Stimulated activated naive B cell treated with anti-CD40 and anti-IgM and Interleukin-4, amounts not matched to agents 10 μg/mL and 1 μg/mL and 100 μg/mL, for 72 hours (primary cell): ENCODE results near the gene HSP90AB1.

ENCODE experiments used
- ATAC-seq, 2 donors: fragments of 150-1000 bp; cut with Tn5 transposase; replicated peaks; 2 replicates each; pipeline ENCODE4 v1.10.0; 2021; ENCODE audit warnings: moderate library complexity in 1 of 2
- DNase-seq: peaks from one replicate; pipeline ENCODE4 v3.0.0; 2021
- H3K27ac Mint-ChIP-seq: one replicate; pipeline ENCODE4 v1.8.0; 2022; ENCODE audit warnings: mild to moderate bottlenecking, mixed read lengths
- H3K27me3 Mint-ChIP-seq, 2 donors: one replicate each; pipeline ENCODE4 v1.8.0; 2022; ENCODE audit warnings: mixed read lengths in 2 of 2
- H3K36me3 Mint-ChIP-seq, 2 donors: one replicate each; pipeline ENCODE4 v1.8.0; 2022; ENCODE audit warnings: mixed read lengths in 2 of 2, mild to moderate bottlenecking in 1 of 2
- H3K4me1 Mint-ChIP-seq, 2 donors: one replicate each; pipeline ENCODE4 v1.8.0; 2022; ENCODE audit warnings: mixed read lengths in 2 of 2, mild to moderate bottlenecking in 1 of 2
- H3K4me3 Mint-ChIP-seq, 2 donors: one replicate each; pipeline ENCODE4 v1.8.0; 2022; ENCODE audit warnings: mild to moderate bottlenecking in 2 of 2, mixed read lengths in 2 of 2, moderate library complexity in 1 of 2
- H3K9me3 Mint-ChIP-seq, 2 donors: one replicate each; pipeline ENCODE4 v1.8.0; 2022; ENCODE audit warnings: mixed read lengths in 2 of 2, mild to moderate bottlenecking in 1 of 2

HSP90AB1 gene

DNA sequence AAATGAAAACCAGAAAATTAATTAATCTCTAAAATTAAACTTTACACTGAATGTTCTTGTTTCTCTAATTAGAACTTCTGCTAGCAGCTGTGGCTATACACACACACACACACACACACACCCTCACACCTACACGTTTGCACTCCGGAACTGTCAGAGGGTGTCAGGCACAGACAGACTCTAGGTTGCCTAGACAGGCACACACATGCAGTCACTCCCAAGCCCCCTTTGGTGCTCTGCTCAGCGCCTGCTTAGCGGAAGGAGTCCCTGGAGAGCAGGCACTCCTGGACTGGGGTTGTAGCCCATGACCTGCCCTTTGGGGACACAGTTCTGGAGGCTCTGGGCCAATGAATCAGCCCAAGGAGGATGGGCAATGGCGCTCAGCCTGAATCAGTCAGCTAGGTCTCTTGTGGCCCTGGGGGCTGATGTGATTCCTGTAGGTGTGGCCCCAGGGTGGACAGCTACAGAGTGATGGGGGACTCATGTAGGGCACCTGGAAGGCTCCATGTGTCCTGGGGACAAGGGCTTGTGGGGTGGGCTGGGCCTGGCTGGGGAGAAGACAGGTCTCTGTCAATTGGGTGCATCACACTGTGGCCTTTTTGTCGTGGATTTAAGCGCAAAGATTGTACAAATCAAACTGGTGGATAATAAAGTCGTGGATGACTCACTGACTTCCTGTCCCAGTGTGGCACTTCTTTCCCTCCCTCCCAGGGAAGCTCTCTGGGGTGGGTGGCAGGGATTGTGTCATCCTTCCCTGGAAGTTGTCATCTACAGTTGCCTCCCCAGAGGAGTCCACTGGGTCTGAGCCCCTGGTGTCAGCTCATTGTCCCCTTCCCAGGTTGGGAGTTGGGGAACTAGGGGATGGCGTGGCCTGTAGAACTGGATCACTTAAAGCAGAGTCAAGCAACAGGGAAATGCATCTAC, 32.1 kb downstream of the HSP90AB1 start:
- Mint-ChIP-seq H3K4me1 (peaks cover 0 to 3% of the 10 kb centered on the region in 2 donors), H3K9me3 (no peaks in the 10 kb centered on the region), H3K36me3 (peaks cover 0 to 1% of the 10 kb centered on the region in 2 donors), H3K4me3 (no peak overlapping the region), H3K27ac (peak overlapping the region; percentile 16), H3K27me3 (peaks cover 53 to 62% of the 10 kb centered on the region in 2 donors)
- DNase-seq (no peak), ATAC-seq (no peak)

DNA sequence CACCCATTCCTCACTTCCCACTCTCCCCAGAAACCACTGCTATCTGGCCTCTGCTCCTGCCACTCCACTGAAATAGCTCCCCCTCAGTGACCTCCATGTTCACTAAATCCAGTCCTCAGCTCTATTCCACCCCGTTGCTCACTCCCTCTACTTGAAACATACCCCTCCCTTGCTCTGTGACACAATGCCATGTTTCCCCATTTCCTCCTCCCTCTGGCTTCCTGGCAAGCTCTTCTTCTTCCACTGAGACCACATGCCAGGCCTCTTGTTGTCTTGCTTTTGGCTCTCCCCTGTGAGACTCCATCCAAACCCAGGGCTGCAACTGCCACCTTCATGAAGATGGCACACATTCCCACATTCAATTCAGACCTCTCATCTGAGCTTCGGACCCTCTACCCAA, 37.2 kb downstream of the HSP90AB1 start:
- Mint-ChIP-seq H3K4me1 (peaks cover 0 to 2% of the 10 kb centered on the region in 2 donors), H3K36me3 (no peaks in the 10 kb centered on the region), H3K9me3 (no peaks in the 10 kb centered on the region), H3K27me3 (peaks cover 50 to 66% of the 10 kb centered on the region in 2 donors), H3K27ac (no peak overlapping the region), H3K4me3 (no peak overlapping the region)
- DNase-seq = no peak
- ATAC-seq = no peak

DNA sequence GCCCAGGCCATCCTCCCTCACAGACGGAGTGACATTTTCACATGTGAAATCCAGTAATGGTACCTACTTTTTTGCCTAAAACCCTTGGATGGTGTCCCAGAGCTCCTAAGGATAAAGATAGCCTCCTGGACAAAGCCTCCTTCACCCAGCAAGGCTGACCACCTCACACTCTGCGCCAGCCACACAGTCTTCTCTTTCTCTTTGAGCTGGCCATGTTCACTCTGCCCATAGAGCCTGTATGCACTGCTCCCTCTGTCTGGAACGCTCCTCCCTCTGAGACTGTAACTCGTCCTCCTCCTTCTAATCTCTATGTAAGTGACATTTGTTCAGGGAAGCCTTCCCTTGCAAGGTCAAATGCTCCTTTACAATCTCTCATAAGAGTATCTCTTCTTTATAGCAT, 38.0 kb downstream of the HSP90AB1 start:
- no peak for DNase-seq
- H3K36me3 Mint-ChIP-seq = no peaks in the 10 kb centered on the region
- ATAC-seq = no peak
- H3K4me1 Mint-ChIP-seq = peaks cover 0 to 3% of the 10 kb centered on the region in 2 donors
- no peaks in the 10 kb centered on the region for H3K9me3 Mint-ChIP-seq
- no peak overlapping the region for H3K27ac Mint-ChIP-seq
- H3K4me3 Mint-ChIP-seq = no peak overlapping the region
- peaks cover 49 to 65% of the 10 kb centered on the region in 2 donors for H3K27me3 Mint-ChIP-seq

DNA sequence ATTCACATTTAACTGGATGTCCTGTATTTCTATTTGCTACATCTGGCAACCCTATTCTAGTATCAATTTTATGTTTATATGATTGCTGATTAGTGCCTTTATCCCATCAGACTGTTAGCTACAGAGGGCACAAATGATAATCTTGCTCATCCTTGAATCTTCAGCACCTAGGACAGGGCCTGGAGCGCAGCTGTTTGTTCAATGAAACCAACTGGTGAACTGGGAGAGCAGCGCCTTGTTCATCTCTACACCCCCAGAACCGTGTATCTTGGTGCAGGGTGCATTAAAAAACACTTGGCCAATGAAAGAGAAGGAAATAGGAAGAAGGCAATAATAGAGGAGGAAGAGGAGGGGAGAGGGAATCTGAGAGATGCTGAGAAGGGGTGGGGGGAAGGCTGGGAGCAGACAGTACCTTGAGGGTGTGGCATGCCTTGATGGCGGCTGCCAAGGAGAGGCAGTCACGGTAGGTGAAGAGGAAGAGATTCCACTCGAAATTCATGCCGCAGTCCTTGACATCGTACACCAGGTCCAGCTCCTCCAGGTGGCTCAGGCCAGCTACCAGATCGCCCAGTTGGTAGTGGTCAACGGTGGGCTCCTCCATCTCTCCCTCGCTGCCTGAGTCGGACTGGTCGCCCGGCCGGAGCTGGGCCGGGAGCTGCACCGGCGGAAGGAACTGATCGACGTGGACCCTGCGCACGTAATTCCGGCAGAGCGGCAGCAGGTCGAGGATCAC, 38.8 kb downstream of the HSP90AB1 start:
- peaks cover 0 to 3% of the 10 kb centered on the region in 2 donors for H3K4me1 Mint-ChIP-seq
- no peak overlapping the region for H3K4me3 Mint-ChIP-seq
- no peaks in the 10 kb centered on the region for H3K36me3 Mint-ChIP-seq
- H3K27ac Mint-ChIP-seq = no peak overlapping the region
- DNase-seq = no peak
- H3K27me3 Mint-ChIP-seq = peaks cover 51 to 65% of the 10 kb centered on the region in 2 donors
- no peak for ATAC-seq
- H3K9me3 Mint-ChIP-seq = no peaks in the 10 kb centered on the region

DNA sequence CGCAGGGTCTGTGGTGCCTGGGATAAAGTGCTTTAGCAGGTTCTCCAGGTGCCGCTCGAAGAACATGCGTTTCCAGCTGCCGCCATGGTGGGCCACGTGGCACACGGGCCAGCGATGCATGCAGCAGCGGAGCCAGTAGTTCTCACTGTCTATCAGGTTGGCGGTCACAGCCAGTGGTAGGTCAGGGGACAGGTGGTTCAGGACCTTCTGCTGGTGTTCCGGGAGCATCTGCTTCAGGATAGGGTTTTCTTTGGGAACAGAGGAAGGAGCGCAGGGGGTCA, 39.3 kb downstream of the HSP90AB1 start:
- Mint-ChIP-seq H3K4me3 (no peak overlapping the region), H3K36me3 (no peaks in the 10 kb centered on the region), H3K27ac (no peak overlapping the region), H3K4me1 (peaks cover 0 to 3% of the 10 kb centered on the region in 2 donors), H3K27me3 (peaks cover 50 to 68% of the 10 kb centered on the region in 2 donors), H3K9me3 (no peaks in the 10 kb centered on the region)
- ATAC-seq (no peak), DNase-seq (no peak)

DNA sequence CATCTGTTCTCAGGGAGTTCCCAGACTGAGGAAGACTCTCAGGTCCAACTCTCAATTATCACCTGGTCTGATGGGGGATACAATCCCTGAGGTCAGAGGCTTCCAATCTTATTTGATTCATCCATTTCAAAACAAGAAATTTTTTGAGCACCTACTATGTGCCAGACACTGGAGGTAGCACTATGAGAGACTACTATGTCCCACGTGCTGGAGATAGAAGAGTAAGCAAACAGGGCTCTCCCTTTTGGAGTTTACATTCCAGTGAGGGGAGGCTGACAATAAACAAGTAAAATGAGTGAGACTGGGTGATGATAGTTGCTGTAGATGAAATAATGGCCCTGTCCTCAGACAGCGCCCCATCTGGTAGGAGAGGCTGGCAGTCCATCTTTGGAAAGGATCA, 39.8 kb downstream of the HSP90AB1 start:
- DNase-seq = no peak
- Mint-ChIP-seq H3K4me1 (peaks cover 0 to 3% of the 10 kb centered on the region in 2 donors), H3K36me3 (no peaks in the 10 kb centered on the region), H3K27ac (no peak overlapping the region), H3K27me3 (peaks cover 56 to 73% of the 10 kb centered on the region in 2 donors), H3K9me3 (no peaks in the 10 kb centered on the region), H3K4me3 (no peak overlapping the region)
- no peak for ATAC-seq

DNA sequence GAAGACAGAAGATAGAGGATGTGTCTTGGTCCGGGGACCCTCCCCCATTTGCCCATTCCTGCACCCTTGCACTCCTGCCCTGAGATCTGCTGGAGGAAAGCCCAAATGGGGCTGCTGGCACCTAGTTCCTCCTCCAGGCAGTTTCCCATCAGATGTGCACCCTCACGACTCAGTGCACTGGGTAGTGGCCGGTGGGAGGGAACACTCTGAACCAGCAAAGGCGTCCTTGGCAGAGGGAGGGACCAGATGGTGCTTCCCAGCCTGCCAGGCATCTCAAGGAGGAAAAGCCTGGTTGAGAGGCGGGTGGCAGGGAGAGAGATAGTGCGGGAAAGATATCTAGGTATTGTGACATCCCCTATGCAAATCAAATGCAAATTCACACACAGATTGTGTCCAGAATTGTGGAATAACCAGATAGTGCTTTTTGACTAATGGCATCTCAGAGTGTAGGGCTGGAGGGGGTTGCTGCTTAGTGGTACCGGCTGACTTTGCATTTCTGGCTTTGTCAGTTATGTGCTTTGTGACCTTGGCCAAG, 42.9 kb downstream of the HSP90AB1 start:
- peaks cover 0 to 3% of the 10 kb centered on the region in 2 donors for H3K4me1 Mint-ChIP-seq
- no peak overlapping the region for H3K4me3 Mint-ChIP-seq
- H3K27me3 Mint-ChIP-seq = peaks cover 59 to 72% of the 10 kb centered on the region in 2 donors
- DNase-seq = no peak
- no peak overlapping the region for H3K27ac Mint-ChIP-seq
- no peaks in the 10 kb centered on the region for H3K36me3 Mint-ChIP-seq
- ATAC-seq = no peak
- H3K9me3 Mint-ChIP-seq = no peaks in the 10 kb centered on the region

DNA sequence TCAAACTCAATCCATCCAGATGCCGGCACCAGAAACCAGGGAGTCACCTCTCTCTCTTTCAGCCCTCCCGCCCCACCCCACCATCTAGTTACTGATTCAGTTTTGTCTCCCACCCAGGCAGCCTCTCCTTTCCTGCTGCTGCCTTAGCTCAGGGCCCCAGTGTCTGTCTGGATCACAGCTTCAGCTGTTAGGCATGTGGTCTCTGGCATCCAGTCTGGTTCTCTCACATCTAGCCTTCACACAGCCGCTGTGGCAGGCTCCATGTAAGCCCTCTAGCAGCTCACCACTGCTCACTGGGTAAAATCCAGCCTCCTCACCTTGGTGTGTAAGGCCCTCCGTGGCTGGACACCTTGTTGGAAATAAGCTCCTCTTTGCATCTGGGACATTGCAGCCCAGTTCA, 44.9 kb downstream of the HSP90AB1 start:
- H3K36me3 Mint-ChIP-seq = no peaks in the 10 kb centered on the region

DNA sequence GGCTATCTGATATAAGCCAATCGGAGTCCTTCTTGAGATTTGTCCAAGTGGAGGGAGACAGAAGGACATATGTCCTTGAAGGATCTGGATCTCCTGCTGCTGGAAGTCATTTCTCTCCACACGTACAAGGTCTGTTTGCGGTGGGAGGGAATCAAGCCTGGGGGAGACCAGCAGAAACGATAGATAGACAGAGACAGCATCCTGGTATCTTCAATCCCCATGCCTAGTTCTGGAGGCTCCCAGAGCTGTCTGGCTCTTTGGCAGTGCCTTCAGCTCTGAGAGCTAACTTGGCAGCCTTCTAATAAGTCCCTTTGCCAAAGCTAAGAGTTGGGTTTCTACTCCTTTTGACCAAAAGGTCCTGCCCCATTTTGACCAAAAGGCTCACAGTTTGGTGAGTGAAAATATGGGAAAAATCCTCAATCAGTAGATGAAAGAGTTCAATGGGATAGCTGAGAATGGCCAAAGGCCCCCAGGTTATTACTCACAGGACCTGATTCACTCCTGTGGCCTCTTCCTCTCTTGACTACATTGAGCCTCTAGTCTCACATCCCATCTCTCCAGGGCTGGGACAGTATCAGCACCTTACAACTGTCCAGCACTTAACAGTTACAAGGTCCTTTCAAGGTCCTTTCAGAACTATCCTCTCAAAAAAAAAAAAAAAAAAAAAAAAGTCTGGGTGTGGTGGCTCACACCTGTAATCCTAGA, 45.9 kb downstream of the HSP90AB1 start:
- Mint-ChIP-seq H3K4me1 (peaks cover 13 to 16% of the 10 kb centered on the region in 2 donors), H3K36me3 (no peaks in the 10 kb centered on the region), H3K27ac (no peak overlapping the region), H3K27me3 (peaks cover 61 to 67% of the 10 kb centered on the region in 2 donors), H3K4me3 (no peak overlapping the region), H3K9me3 (no peaks in the 10 kb centered on the region)
- DNase-seq (no peak), ATAC-seq (no peak)

More for the DNA sequence above, 44.9 kb downstream of the HSP90AB1 start:
- DNase-seq = no peak
- no peak overlapping the region for H3K27ac Mint-ChIP-seq
- ATAC-seq = no peak
- H3K27me3 Mint-ChIP-seq = peaks cover 64 to 68% of the 10 kb centered on the region in 2 donors
- H3K9me3 Mint-ChIP-seq = no peaks in the 10 kb centered on the region
- no peak overlapping the region for H3K4me3 Mint-ChIP-seq
- peaks cover 8% of the 10 kb centered on the region in 2 donors for H3K4me1 Mint-ChIP-seq

DNA sequence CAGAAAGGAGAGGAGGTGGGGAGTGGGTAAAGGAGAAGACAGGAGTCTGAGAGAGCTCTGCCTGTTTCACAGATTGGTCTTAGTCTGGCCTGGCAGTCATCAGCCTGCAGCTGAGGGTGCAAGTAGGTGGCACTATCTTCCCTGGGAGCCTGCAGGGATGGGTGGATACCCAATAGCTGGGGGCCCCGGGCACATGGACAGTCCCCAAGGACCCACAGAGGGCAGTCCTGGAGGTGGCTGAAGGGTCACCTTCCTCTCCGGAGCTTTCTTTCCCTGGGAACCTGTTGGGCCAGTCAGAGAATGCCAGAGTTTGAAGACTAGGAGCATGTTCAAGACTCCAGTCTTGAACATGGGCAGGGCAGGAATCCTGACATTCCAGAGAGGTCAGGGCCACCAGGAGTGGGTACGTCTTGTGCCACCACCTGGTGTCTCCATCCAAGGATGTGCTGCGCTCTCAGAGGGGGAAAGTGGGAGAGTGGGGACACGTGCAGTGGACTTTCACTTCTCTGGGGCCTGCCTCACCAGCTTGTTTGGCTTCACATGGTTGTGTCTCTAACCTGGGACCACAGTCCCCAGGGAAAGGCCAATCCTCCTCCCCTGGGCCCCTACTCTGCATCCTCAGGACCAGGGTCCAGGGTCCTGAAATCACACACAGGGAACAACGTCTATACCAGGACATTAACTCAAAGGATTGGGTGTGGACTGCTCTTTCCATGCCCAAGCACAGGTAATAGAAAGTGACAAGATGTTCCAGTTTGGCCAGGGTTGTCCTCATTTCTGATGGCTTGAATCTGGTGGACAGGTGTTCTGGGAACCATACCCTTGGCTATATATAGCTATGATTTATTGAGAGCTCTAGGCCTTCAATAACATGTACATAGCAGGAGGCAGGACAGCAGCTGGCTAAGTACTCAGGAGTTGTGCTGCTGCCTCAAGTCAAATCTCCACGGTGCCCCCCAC, 48.2 kb downstream of the HSP90AB1 start:
- DNase-seq (no peak), ATAC-seq (no peak)
- no peak overlapping the region for H3K27ac Mint-ChIP-seq
- no peaks in the 10 kb centered on the region for H3K9me3 Mint-ChIP-seq
- peaks cover 12 to 28% of the 10 kb centered on the region in 2 donors for H3K4me1 Mint-ChIP-seq
- H3K27me3 Mint-ChIP-seq = peaks cover 62 to 63% of the 10 kb centered on the region in 2 donors
- peaks cover 6 to 11% of the 10 kb centered on the region in 2 donors for H3K36me3 Mint-ChIP-seq
- no peak overlapping the region for H3K4me3 Mint-ChIP-seq

DNA sequence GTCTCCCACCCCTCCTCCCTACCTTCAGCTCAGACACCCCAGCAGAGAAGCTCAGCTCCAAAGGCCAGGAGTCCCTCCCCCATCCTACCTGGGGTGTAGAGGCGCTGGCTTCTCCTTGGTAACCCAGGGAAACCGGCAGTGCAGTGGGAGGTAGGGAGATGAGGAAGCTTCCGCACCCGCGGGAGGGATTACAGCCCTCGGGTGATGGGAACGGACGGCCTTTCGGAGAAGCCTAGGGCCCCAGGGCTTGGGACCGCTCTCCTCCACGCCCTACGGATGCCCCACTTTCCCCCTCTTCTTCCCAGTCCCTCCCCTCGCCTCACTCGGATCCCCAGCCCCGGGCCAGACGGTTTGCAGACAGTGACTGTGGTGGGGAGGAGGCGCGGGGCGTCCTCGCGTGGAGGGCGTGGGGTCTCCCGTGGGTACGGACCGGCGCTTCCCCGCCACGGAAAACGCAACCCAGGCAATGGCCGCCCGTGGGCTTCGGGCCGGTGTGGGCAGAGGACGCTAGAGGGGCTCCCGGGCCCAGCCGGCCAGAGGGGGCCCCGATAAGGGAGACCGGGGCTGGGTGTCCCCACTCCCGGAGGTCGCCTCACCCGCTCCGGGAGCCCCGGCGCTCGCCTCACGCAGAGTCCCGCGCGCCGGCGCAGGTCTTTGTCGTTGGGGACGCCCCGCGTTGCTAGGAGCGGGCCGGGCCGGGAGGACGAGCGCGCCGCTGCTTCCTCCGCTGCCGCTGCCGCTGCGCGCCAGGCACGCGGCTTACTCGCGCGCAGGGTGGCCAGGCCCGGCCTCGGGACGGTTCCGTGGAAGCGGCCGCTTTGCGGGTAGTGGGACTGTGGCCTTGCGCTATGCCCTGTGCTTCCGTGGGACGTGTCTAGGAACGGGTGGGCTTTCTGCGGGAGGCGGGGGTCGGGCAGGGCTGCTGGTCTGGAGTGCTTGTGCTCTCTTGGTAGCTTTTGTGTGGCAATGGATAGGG, 50.5 kb downstream of the HSP90AB1 start:
- DNase-seq (peak; percentile 13), ATAC-seq (peak; percentile 86)
- H3K27ac Mint-ChIP-seq = no peak overlapping the region

DNA sequence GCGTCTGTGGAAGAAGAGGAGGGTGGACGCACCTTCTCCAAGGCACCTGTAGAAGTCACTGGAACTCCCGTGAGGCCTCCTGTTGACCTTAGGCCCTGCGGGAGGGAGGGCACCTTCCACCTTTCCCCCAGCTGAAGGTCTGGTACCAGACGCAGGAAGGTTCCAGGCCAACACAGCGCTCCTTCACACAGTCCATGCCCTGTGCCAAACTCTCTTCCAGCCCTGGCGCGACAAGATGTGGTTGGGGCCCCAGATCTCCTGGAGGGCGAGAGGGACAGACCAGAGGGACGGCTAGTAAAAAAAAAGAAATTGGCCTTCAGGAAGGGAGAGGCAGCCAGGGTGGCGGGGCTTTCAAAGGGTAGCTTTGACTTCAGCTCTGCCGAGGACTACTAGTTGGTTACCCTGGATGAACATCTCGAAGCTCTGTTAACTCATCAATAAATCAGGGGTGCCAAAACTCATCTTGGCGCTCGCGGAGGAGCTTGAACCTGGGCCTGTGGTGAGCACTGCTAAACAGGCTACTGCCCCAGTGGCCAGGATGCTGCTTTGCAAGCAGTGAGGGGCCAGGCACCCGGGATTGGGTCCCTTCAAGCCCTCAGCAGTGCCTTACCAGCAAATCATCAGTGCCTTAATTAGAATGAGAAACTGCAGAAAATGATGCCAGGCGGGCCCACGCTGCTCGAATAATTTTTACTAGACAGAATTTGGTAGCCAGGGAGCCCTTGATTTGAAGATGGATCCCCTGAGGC, 51.3 kb downstream of the HSP90AB1 start:
- Mint-ChIP-seq H3K4me3 (peak overlapping the region; percentile 77 to 81), H3K27ac (no peak overlapping the region), H3K27me3 (peaks cover 39 to 42% of the 10 kb centered on the region in 2 donors), H3K4me1 (peaks cover 15 to 28% of the 10 kb centered on the region in 2 donors), H3K9me3 (no peaks in the 10 kb centered on the region), H3K36me3 (peaks cover 27 to 39% of the 10 kb centered on the region in 2 donors)
- DNase-seq (no peak), ATAC-seq (peak; percentile 9 to 11)

More for the DNA sequence above, 50.5 kb downstream of the HSP90AB1 start:
- no peaks in the 10 kb centered on the region for H3K9me3 Mint-ChIP-seq
- peaks cover 42 to 45% of the 10 kb centered on the region in 2 donors for H3K27me3 Mint-ChIP-seq
- peak overlapping the region; percentile 77 to 81 for H3K4me3 Mint-ChIP-seq
- peaks cover 15 to 28% of the 10 kb centered on the region in 2 donors for H3K4me1 Mint-ChIP-seq
- H3K36me3 Mint-ChIP-seq = peaks cover 25 to 32% of the 10 kb centered on the region in 2 donors
